Activated CD8-positive, alpha-beta T cell treated with anti-CD3 and anti-CD28 coated beads for 36 hours (primary cell): ENCODE data around the gene FANCL. TPM values are rescaled to one million over a fixed set of nuclear protein-coding genes. Genes with fewer than 3 reads are reported as not detected.
"Not testable (repeated sequence)": the region's sequence is repeated elsewhere in the genome, so short reads cannot be mapped to it uniquely, and the experiment has no call there.

ENCODE experiments used
- ATAC-seq: fragments of 200-7000 bp; cut with Tn5 transposase; one replicate; pipeline ENCODE4 v1.10.0; 2021; ENCODE audit warnings: mild to moderate bottlenecking, moderate library complexity
- CTCF ChIA-PET: fragments of 350-600 bp; sonication (Branson Sonifier 250); formaldehyde crosslinking; loops from one replicate; lab custom pipeline; 2021; ENCODE audit warnings: antibody characterized with exemption; lab: Charles Lee
- POLR2A ChIA-PET: fragments of 350-600 bp; sonication (Branson Sonifier 250); formaldehyde crosslinking; loops from one replicate; lab custom pipeline; 2021; ENCODE audit warnings: antibody characterized with exemption; lab: Charles Lee
- DNase-seq: peaks from one replicate; pipeline ENCODE4 v3.0.0-alpha.2; 2020
- H3K27ac Mint-ChIP-seq: one replicate; pipeline ENCODE4 v1.8.0; 2021; ENCODE audit warnings: mild to moderate bottlenecking, mixed read lengths
- H3K27me3 Mint-ChIP-seq: one replicate; pipeline ENCODE4 v1.8.0; 2021; ENCODE audit warnings: mixed read lengths
- H3K36me3 Mint-ChIP-seq: one replicate; pipeline ENCODE4 v1.8.0; 2021; ENCODE audit warnings: low read depth, mixed read lengths
- H3K4me1 Mint-ChIP-seq: one replicate; pipeline ENCODE4 v1.8.0; 2021; ENCODE audit warnings: low read depth, mixed read lengths
- H3K4me3 Mint-ChIP-seq: one replicate; pipeline ENCODE4 v1.8.0; 2021; ENCODE audit warnings: mild to moderate bottlenecking, moderate library complexity, mixed read lengths
- H3K9me3 Mint-ChIP-seq: one replicate; pipeline ENCODE4 v1.8.0; 2021; ENCODE audit warnings: mixed read lengths
- intact Hi-C: fragments of 100-400 bp; cut with micrococcal nuclease; formaldehyde crosslinking; loops from one replicate; pipeline ENCODE4 v1.10.0; 2022
- total RNA-seq, 2 experiments: library from RNA; stranded (reverse); gene quantifications; one replicate each; pipeline ENCODE4 v1.2.3, GENCODE V29; 2021
- TF ChIP-seq, protein P1 (sequence below): fragments of 200-600 bp; IDR thresholded peaks from one replicate; pipeline ENCODE4 v1.8.0; 2022; ENCODE audit warnings: antibody characterized with exemption, mild to moderate bottlenecking

FANCL gene
- total RNA-seq, 2 experiments from 2014 or later = 19.8 to 20.9 TPM

DNA sequence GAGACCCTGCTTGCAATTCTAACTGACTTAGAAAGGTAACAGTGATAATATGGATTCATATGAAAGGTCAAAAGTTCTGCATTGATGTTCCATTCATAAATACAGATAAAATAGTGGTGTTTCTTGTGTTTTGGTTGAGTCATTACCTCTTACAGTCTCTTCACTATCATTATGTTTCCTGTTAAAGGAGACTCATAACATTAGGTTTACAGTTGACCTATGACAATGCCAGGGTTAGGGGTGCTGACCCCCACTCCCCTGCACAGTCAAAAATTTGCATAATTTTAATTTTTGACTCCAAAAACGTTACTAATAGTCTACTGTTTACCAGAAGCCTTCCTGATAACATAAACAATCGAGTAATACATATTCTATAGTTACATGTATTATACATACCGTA, 119.1 kb downstream of the FANCL start:
- ChIA-PET POLR2A (no interaction called here), CTCF (no interaction called here)
- no peak for DNase-seq
- H3K4me3 Mint-ChIP-seq = no peak overlapping the region
- intact Hi-C loops = no loop called here
- H3K27me3 Mint-ChIP-seq = no peaks in the 10 kb centered on the region
- H3K36me3 Mint-ChIP-seq = peaks cover 23% of the 10 kb centered on the region
- no peaks in the 10 kb centered on the region for H3K4me1 Mint-ChIP-seq
- ATAC-seq = no peak
- peaks cover 5% of the 10 kb centered on the region for H3K9me3 Mint-ChIP-seq
- no peak overlapping the region for H3K27ac Mint-ChIP-seq
- TF ChIP-seq, protein P1, sequence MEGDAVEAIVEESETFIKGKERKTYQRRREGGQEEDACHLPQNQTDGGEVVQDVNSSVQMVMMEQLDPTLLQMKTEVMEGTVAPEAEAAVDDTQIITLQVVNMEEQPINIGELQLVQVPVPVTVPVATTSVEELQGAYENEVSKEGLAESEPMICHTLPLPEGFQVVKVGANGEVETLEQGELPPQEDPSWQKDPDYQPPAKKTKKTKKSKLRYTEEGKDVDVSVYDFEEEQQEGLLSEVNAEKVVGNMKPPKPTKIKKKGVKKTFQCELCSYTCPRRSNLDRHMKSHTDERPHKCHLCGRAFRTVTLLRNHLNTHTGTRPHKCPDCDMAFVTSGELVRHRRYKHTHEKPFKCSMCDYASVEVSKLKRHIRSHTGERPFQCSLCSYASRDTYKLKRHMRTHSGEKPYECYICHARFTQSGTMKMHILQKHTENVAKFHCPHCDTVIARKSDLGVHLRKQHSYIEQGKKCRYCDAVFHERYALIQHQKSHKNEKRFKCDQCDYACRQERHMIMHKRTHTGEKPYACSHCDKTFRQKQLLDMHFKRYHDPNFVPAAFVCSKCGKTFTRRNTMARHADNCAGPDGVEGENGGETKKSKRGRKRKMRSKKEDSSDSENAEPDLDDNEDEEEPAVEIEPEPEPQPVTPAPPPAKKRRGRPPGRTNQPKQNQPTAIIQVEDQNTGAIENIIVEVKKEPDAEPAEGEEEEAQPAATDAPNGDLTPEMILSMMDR = no peak

DNA sequence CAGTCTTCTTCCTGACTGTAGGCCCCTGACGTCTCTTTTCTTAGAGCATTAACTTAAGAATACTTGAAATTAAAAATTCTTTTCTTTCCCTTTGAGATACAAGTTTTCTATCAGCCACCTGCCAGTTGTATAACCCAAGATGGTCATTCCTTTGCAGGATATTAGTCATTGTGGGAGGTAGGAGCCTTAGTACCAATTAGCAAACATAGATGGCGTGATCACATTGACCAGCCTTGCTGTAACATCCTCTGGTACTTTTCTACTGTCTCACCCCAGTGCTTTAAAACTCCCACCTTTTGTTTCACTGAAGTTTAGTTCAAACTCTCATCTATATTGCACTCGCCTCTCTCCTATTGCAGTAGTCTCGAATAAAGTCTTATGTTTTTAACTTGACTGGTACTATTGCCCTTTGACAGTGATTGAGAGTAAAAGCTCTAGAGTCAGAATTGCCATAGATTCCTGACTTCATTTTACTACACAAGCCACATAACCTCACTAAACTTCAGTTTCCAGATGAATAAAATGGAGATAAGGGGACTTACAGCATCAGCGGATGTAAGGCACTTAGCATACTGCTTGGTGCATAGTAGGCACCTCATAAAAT, 120.4 kb downstream of the FANCL start:
- CTCF ChIA-PET = no interaction called here
- H3K27ac Mint-ChIP-seq = no peak overlapping the region

DNA sequence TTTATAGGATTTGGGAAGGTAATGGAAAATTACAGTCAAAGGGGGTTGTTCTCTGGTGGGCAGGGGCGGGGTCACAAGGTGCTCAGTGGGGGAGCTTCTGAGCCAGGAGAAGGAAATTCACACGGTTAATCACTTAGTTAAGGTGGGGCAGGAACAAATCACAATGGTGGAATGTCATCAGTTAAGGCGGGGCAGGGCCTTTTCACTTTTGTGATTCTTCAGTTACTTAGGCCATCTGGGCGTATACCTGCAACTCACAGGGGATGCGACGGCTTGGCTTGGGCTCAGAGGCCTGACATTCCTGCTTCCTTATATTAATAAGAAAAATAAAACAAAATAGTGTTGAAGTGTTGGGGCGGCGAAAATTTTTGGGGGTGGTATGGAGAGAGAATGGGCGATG, 127.6 kb downstream of the FANCL start:
- peaks cover 13% of the 10 kb centered on the region for H3K36me3 Mint-ChIP-seq
- DNase-seq, ATAC-seq, H3K9me3 Mint-ChIP-seq, CTCF ChIA-PET, H3K4me3 Mint-ChIP-seq, H3K4me1 Mint-ChIP-seq, H3K27ac Mint-ChIP-seq, H3K27me3 Mint-ChIP-seq, intact Hi-C loops, POLR2A ChIA-PET: not testable (repeated sequence)

More for the DNA sequence above, 120.4 kb downstream of the FANCL start:
- peaks cover 23% of the 10 kb centered on the region for H3K36me3 Mint-ChIP-seq
- no peaks in the 10 kb centered on the region for H3K4me1 Mint-ChIP-seq
- ATAC-seq (no peak), DNase-seq (no peak)
- TF ChIP-seq, protein P1 = no peak
- H3K27me3 Mint-ChIP-seq = no peaks in the 10 kb centered on the region
- intact Hi-C loops = no loop called here
- peaks cover 5% of the 10 kb centered on the region for H3K9me3 Mint-ChIP-seq
- H3K4me3 Mint-ChIP-seq = no peak overlapping the region
- POLR2A ChIA-PET = interaction anchor here (0.7 to 1.0 kb wide), 2 partner anchors 9 to 21 kb away, joined by 3 read pairs; no protein-coding TSS in a partner anchor

DNA sequence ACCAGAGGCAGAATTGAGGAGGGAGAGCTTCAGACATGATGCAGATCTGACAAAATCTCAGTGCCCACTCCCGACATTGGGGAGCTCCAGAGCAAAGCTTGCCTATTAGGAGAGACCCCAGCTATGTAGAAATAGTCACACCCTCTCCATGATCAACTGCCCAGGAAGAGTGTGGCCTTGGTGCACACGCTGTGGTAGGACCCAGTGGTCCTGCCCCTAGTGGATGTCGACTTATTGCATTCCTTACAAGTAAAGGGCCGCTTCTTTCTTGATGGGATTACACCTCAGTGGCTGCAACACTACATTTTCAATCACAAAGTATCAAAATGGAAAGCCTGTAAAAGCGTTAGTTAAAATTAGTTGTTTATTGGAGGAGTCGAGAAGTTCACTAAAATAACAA, 130.4 kb downstream of the FANCL start:
- no peak for DNase-seq
- CTCF ChIA-PET = no interaction called here
- ATAC-seq = no peak
- H3K4me1 Mint-ChIP-seq = peaks cover 11% of the 10 kb centered on the region
- no peak overlapping the region for H3K27ac Mint-ChIP-seq
- H3K27me3 Mint-ChIP-seq = no peaks in the 10 kb centered on the region
- no peak overlapping the region for H3K4me3 Mint-ChIP-seq
- TF ChIP-seq, protein P1 = no peak
- H3K9me3 Mint-ChIP-seq = no peaks in the 10 kb centered on the region
- H3K36me3 Mint-ChIP-seq = peaks cover 10% of the 10 kb centered on the region
- intact Hi-C loops = no loop called here
- POLR2A ChIA-PET = no interaction called here

DNA sequence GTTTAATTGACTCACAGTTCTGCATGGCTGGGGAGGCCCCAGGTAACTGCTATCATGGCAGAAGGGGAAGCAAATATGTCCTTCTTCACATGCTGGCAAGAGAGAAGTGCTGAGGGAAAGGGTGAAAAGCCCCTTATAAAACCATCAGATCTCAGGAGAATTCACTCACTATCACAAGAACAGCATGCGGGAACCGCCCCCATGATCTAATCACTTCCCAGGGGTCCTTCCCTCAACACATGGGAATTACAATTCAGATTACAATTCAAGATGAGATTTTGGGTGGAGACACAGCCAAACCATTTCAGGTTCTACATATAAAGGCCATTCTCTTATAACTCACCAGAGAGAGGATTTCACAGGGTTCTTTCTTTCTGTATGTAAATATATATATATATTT, 131.6 kb downstream of the FANCL start:
- ATAC-seq (no peak), DNase-seq (no peak)
- Mint-ChIP-seq H3K9me3 (no peaks in the 10 kb centered on the region), H3K4me1 (peaks cover 11% of the 10 kb centered on the region), H3K36me3 (peaks cover 10% of the 10 kb centered on the region), H3K27ac (no peak overlapping the region), H3K27me3 (no peaks in the 10 kb centered on the region), H3K4me3 (no peak overlapping the region)
- TF ChIP-seq, protein P1 = no peak
- CTCF ChIA-PET = no interaction called here
- intact Hi-C loops = no loop called here
- POLR2A ChIA-PET = no interaction called here

Other genes starting within 250 kb of the FANCL start
- gene VRK2, start 194.5 kb downstream of the FANCL start, total RNA-seq = 10 to 100 TPM; 17.7 to 18.3 TPM